CD4-positive, alpha-beta T cell treated with Interleukin-1 beta for 1 hour (primary cell): ENCODE results near the gene DMBX1.

Experiments
- DNase-seq, 2 donors: peaks; one replicate each; pipeline ENCODE4 v3.0.0-alpha.2; 2020 to 2022

DMBX1 gene

DNA sequence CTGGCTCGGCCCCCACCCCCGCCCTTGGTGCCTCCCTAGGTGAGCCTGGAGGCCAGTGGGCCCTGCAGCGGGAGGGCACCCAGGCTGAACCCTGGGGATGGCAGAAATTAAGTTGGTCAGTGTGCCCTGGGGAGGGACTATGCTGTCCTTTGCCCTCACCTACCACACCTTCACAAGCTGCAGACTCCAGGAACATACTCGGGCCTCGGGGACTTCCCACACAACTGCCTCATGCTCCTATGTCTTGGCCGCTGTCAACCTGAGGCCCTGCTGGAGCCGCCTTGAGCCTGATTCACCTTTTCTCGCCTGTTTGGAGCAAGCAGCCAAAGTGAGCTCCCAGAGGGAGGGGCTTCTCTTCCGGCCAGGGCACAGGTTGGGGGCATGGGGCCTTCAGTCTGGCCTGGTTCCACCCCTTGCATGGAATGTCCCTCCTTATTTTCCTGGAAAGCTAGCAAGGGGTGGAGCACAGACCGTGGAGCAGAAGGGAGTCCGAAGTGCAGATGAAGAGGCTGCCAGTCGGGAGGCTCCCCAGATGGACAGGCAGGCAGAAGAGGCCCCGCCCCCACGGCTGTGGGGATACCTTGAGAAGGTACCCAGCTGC lies 37.2 kb downstream of the DMBX1 start:
- no peak for DNase-seq

DNA sequence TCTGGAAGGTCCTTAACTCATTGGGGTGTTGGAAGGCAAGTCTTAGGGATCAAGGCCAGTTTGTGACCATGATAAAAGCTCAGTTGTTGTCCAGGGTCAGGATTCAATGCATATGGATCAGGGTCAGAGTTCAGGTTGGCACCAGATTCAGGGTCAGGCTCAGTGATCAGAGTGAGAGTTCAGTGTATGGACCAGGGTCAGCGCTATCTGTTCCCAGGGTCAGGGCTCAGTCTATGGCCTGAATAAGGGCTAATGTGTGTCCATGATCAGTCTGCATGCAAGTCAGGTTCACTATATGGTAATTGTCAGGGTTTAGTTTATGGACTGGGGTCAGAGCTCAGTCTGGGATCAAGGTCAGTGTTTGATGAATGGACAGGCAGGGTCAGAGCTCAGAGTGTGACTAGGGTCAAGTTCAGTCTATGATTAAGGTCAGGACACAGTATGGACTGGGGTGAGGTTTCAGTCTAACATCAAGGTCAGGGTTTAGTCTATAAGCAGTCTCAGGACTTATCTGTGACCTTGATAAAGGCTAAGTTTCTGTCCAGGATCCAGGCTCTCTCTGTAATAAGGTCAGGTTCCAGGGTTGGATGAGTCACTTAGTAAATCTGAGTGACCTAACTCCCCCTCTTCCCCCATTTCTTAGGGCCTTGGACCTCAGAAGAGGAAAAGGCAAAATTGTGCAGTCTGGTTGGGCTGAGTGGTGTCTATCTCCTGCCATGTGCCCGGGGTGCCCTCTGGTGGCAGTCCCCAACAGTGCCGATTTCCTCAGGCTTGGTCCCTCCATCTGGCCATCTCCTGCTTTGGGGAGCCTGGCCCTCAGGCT lies 38.0 kb downstream of the DMBX1 start:
- DNase-seq = peak; percentile 64 to 69

DNA sequence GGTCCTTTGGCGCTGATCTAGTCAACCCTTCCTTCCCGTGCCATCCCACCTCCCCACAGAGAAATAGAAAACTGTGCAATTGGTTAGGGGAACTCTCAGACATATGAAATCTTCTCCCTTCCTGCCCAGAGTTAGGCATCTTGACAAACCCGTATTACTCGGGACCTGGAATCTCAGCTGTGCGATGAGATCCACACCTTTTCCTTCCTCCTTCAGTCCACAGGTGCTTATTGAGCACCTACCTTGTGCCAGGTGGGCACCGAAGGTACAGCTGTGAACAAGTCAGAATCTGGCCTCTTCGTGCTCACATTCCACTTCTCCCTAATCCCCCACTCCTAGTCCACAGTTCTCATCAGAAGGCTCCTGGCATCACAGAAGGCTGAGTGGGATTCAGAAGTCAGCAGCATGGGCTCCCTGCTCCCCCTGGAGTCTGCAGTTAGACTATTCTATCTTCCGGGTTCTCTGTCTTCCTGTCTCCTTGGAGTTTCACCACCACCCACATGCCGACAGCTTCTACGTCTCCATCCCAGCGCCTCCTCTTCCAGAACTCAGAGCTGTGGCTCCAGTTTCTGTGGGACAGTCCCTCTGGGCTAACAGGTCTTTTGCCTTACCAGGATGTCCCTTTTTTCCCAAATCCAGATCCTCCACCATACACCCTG lies 38.8 kb downstream of the DMBX1 start:
- no peak for DNase-seq

DNA sequence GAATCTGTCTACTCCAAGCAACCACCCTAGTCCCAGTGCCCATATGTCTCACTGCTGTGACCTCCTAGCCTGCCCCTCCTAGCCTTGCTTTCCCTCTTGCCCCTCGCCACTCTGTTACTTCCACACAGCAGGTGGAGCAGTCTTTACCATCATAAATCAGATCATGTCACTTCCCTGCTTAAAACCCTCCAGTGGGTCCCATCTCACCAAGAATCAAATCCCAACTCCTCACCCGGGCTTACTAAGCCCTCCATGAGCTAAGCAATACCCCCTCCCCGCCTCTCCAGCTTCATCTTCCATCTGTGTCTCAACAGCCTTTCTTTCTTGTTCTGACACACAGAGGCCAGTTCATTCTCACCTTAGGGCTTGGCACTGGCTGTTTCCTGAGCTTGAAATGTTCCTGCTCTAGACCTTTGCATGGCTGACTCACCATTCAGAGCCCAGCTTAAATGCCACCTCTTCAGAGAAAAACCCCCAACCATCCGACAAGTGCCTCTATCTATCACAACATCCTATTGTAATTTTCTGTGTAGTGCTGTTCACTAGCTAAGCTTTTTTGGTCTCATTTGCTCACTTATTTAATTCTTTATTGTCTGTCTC lies 39.5 kb downstream of the DMBX1 start:
- DNase-seq = no peak

DNA sequence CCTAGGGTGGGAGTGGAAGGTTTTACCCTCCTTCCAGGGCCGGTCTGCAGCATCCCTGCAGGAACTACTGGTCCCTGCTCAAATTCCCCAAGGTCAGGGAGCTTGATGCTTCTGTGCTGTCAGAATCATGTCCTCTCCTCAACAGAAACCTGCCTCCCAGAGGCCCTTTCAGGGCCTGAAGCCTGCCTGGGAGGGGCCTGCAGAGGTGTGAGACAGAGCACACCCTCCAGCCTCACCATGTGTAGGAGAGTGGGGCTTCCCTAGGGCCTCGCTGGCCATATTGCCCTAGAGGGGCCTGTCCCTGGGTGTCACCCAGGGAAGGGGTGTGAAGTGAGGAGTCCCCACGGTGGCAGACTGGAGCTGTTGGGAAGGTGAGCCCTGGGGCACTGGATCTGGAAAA lies 40.7 kb downstream of the DMBX1 start:
- no peak for DNase-seq

DNA sequence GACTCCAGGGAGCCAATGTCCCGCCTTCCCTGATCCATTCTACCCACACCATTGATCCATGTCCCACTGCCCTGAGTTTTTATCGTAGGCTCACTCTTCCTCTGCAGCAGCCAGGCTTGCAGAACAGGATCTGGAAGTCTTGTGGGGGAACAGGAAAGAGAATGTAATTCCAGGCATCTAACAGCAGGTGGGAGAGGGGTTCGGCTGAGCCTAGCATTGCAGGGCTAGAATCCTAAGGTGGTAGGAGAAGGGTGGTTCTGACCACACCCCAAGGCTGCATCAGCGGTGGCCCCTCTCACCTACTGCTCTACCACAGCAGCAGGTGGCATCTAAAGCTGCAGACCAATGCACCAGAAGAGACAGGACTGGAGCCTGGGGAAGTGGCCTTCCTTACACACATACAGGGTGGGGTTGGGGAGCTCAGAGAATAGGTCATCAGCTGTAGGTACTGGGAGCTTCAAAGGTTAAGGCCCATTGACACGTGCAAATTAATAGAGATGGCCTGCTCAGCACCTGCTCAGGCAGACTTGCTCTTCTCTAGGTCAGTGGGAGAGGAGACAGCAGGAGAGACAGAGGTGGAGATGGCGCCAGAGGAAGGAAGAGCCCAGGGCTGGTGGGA lies 41.3 kb downstream of the DMBX1 start:
- DNase-seq = no peak

DNA sequence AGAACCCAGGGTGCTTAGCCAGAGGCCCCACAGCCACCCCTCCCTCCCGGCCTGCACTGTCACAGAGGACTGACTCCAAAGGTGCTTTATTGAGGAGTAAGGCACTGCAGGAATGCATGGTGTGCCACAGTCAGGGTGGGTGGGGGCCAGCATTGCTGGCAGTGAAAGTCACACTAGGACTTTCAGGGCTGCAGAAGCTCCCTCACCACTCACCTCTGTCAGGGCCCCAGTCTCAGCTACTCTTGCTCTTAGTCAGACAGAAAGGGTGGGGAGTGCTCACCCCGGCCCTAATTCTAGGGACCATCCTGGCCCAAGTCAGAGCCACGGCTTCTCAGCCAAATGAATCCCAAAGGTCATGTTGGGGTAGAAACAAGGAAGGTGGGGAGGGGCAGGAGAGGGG lies 42.5 kb downstream of the DMBX1 start:
- DNase-seq = no peak

DNA sequence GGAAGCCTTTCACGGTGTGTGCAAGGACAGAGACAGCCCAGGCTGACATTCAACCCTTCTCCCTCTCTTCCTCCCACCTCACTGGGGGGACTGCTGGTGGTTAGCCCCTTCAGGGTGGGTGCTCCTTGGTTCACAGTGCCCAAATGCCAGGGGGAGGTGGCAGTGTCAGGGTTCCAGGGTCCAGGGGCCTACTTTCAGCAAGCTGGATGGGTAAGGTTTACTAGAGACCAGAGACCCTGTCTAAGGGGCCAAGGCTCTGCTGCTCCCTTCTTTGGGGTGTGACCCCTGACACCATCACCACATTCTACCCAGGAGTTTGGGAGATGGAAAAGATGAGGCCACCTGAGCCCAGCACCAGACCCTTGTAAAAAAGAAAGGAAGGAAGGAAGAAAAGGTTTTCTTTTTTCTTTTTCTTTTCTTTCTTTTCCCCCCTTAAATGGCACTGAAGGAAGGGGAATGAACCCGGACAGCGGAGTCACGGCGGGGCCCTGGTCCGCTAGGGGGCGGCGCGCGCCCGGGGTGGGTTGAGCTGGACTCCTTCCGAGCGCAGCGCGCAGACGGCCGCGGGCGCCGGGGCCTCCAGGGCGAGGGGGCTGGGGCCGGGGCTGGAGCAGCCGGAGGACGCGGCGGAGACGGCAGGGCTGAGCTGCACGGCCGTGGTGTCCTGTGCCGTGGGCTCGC lies 43.0 kb downstream of the DMBX1 start:
- peak; percentile 59 to 67 for DNase-seq

DNA sequence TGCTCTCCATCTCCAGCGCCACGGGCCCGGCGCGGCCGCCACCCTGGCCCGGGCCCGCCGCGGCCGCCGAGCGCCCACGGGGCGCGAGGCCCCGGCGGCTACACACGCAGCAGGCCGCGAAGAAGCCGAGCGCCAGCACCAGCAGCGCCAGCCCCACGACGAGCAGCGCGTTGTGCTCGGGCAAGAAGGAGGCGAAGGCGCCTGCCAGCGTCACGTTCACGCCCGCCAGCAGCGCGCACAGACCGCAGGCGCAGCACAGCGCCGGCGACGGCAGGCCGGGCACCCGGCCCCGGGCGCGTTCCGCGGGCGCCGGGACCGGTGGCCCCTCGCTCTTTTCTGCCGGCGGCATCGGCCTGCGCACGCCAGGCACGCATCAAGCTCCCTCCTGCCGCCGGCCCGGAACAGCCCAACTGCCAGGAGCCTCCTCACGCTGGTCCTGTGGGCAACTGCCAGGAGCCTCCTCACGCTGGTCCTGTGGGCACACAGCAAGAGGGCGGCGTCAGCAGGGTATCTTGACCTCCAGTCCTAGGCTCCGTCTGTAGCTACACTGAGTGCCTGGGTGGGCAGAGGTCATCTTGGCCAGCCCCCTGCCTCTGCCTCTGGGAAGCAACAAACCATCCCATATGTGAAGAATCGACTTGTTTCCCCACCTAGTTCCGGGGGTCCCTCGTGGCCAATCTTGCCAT lies 43.7 kb downstream of the DMBX1 start:
- peak; percentile 40 to 49 for DNase-seq

DNA sequence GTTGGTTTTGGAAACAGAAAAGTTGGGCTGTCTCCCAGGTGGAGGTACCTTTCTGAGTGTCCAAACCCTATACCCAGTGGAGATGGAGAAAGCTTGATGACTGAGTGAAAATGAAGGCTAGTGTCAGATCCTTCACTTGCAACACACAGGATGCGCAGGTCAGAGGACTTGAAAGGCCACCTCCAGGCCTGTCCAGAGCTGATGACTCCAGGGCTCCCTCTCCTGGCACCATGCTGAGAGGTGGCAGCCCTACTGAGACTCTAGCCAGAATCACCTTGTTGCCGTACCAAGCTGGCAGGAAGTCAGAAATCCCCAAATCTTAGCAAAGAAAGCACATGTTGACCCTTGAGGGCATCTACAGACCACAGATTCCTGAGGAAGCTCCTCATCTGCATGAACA lies 45.4 kb downstream of the DMBX1 start:
- DNase-seq = peak; percentile 6 to 15

DNA sequence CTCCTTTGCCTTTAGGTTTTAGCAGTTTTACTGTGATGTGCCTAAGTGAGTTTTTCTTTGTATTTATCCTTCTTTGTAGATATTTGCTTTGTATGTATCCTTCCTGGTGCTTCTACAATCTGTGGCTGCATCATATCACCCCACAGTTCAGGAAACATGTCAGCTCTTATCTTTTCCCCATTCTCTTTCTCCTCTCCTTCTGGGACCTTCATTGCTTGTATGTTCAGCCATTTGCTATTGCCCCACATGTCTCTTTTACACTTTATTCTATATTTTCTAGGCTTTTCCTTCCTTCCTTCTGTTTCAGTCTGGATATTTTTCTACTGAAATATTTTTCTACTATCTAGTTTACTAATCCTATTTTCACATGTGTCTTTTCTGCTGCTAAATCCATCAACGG lies 46.9 kb downstream of the DMBX1 start:
- DNase-seq = no peak

DNA sequence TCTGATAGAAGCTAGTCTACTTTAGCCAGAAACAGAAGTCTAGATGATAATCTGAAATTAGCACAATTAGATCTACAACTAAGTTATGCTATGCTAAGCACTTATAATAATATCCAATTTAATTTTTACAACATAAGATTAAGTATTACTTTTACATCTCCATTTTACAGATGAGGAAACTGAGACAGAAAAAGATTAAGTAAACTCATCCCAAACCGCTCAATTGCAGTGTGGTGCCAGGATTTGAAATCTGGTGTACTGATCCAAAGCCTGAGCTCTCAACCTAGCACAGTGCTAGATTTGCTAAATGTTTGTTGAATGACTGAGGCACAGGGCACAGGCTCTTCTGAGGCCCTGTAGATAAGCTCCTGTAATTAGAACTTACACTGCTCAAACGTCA lies 48.0 kb downstream of the DMBX1 start:
- no peak for DNase-seq

DNA sequence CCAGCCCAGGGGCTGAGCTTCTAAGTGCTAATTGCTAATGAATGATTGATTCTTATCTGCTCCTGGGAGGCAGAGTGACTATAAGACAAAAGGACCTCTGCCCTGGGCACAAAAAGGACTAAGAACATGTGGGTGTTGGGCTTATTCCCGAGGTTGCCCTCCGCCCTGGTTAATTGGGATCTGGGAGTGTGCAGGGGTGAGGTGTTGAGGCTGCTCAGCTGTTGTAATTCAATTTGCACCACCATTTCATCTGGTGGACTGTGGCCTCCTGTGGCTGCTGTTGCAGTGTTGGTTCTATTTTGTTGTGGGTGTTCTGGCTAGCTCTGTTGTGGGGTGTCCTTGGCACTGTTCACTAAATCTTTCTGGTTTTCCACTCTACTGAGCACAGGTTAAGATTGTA lies 48.5 kb downstream of the DMBX1 start:
- no peak for DNase-seq
